Loucy (cell line): ENCODE data around the gene MYL6.

Source experiments
- EZH2phosphoT487 ChIP-seq: fragments of 200-600 bp; IDR thresholded peaks from 2 replicates; pipeline ENCODE4 v1.6.1; 2018; ENCODE audit warnings: antibody characterized with exemption, mild to moderate bottlenecking, moderate library complexity, borderline replicate concordance
- TF ChIP-seq, protein P1 (sequence below): fragments of 200-600 bp; sonication (generic); conservative IDR thresholded peaks from 2 replicates; pipeline ENCODE4 v1.5.1; 2014; ENCODE audit warnings: mild to moderate bottlenecking, antibody characterized with exemption, low read length

DNA sequence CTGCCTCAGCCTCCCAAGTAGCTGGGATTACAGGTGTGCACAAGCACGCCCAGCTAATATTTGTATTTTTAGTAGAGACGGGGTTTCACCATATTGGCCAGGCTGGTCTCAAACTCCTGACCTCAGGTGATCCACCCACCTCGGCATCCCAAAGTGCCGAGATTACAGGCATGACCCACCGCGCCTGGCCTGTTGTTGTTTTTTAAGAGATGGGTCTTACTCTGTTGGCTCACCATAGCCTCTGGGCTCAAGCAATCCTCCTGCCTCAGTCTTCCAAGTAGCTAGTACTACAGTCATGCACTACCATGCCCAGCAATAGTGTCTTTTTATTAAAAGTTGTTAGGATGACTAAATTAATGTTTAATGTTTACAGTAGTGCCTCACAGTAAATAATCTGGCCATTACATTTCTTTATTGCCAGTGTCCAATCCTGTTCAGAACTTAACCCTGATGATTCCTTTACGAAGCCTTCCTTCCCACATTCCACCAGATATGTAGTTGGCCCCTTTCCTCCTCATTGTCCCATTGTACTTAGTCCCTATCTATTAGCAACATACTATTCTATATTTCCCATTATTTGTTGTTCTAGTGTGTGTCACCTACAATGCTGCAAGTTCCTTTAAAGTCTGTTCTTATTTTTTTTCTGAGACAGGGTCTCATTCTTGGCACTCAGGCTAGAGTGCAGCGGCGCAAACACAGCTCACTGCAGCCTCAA lies 39.9 kb downstream of the MYL6 start:
- TF ChIP-seq, protein P1, sequence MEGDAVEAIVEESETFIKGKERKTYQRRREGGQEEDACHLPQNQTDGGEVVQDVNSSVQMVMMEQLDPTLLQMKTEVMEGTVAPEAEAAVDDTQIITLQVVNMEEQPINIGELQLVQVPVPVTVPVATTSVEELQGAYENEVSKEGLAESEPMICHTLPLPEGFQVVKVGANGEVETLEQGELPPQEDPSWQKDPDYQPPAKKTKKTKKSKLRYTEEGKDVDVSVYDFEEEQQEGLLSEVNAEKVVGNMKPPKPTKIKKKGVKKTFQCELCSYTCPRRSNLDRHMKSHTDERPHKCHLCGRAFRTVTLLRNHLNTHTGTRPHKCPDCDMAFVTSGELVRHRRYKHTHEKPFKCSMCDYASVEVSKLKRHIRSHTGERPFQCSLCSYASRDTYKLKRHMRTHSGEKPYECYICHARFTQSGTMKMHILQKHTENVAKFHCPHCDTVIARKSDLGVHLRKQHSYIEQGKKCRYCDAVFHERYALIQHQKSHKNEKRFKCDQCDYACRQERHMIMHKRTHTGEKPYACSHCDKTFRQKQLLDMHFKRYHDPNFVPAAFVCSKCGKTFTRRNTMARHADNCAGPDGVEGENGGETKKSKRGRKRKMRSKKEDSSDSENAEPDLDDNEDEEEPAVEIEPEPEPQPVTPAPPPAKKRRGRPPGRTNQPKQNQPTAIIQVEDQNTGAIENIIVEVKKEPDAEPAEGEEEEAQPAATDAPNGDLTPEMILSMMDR = no peak
- no peak for TF ChIP-seq EZH2phosphoT487
